Stimulated activated CD4-positive, alpha-beta T cell treated with anti-CD3 and anti-CD28 coated beads, Interleukin-1b, Interleukin-23, amount 100 ng/mL, for 48 hours (primary cell): ENCODE measurements around the gene TNPO1.
"Not testable (repeated sequence)": the region's sequence is repeated elsewhere in the genome, so short reads cannot be mapped to it uniquely, and the experiment has no call there.

ENCODE experiments used
- DNase-seq: peaks from one replicate; pipeline ENCODE4 v3.0.0-alpha.2; 2020

TNPO1 gene

GRCh38 chr5:72816284-72817075, at the start of gene TNPO1:
Gene TNPO1, plus strand, starts transcription at chr5:72816661. Its CDS starts 77 bp downstream, at chr5:72816738.
- peak; percentile 75 for DNase-seq

- DNase-seq, result no peak
Observed at GRCh38 chr5:72767289-72768010, 49.0 kb upstream of the TNPO1 start.

- no peak for DNase-seq
Observed at GRCh38 chr5:72770266-72770665, 46.2 kb upstream of the TNPO1 start.

- no peak for DNase-seq
Observed at GRCh38 chr5:72776684-72777083, 39.8 kb upstream of the TNPO1 start.

- no peak for DNase-seq
Observed at GRCh38 chr5:72779520-72779919, 36.9 kb upstream of the TNPO1 start.

- no peak for DNase-seq
Observed at GRCh38 chr5:72783354-72783753, 33.1 kb upstream of the TNPO1 start.

GRCh38 chr5:72784129-72784528, 32.3 kb upstream of the TNPO1 start:
- DNase-seq, result no peak

- no peak for DNase-seq
Observed at GRCh38 chr5:72785801-72786200, 30.7 kb upstream of the TNPO1 start.

- no peak for DNase-seq
Observed at GRCh38 chr5:72786676-72787075, 29.8 kb upstream of the TNPO1 start.

GRCh38 chr5:72788866-72789505, 27.5 kb upstream of the TNPO1 start:
- DNase-seq, result no peak

GRCh38 chr5:72790186-72790585, 26.3 kb upstream of the TNPO1 start:
- no peak for DNase-seq

GRCh38 chr5:72792662-72793061, 23.8 kb upstream of the TNPO1 start:
- DNase-seq, result not testable (repeated sequence)

- no peak for DNase-seq
Observed at GRCh38 chr5:72796001-72796400, 20.5 kb upstream of the TNPO1 start.

- no peak for DNase-seq
Observed at GRCh38 chr5:72799721-72800120, 16.7 kb upstream of the TNPO1 start.

GRCh38 chr5:72808637-72809036, 7.8 kb upstream of the TNPO1 start:
- DNase-seq, result not testable (repeated sequence)

GRCh38 chr5:72811849-72812248, 4.6 kb upstream of the TNPO1 start:
- no peak for DNase-seq

- DNase-seq, result no peak
Observed at GRCh38 chr5:72812488-72812887, 4.0 kb upstream of the TNPO1 start.

- DNase-seq, result no peak
Observed at GRCh38 chr5:72814104-72814503, 2.4 kb upstream of the TNPO1 start.

- no peak for DNase-seq
Observed at GRCh38 chr5:72814864-72815263, 1.6 kb upstream of the TNPO1 start.

GRCh38 chr5:72815580-72816283, 729 bp upstream of the TNPO1 start:
- DNase-seq, result no peak

GRCh38 chr5:72817076-72817481, 618 bp downstream of the TNPO1 start:
- peak; percentile 32 for DNase-seq

- DNase-seq, result no peak
Observed at GRCh38 chr5:72817671-72818266, 1.3 kb downstream of the TNPO1 start.
